ENCODE measurements around the gene DGKI.

- TF ChIP-seq EZH2 (IDR thresholded peaks at IDR 0.05; ENCODE audit: borderline replicate concordance, low read length) (no peak), CTCF (IDR thresholded peaks at IDR 0.05; ENCODE audit: low read length) (no peak)
Measured at GRCh38 chr7:137690635-137691034, 156.1 kb downstream of the DGKI start.
